Hindlimb muscle (tissue), 1 donor: ENCODE results near the gene ANO9. TPM values are rescaled to one million over a fixed set of nuclear protein-coding genes. Genes with fewer than 3 reads are reported as not detected.

Experiments used
- DNase-seq: peaks from one replicate; pipeline ENCODE4 v3.0.0-alpha.2; 2013
- polyA plus RNA-seq: library from polyadenylated mRNA; unstranded; fragments of 120-200 nt; gene quantifications from one replicate; pipeline ENCODE4 v1.2.1, GENCODE V29; 2013; ENCODE audit not compliant: insufficient read length

ANO9 gene
- polyA plus RNA-seq, 1 donor = 0.53 TPM

GRCh38 chr11:380491-380890 is 61.3 kb downstream of the ANO9 start:
- DNase-seq = no peak

GRCh38 chr11:380095-380480 is 61.7 kb downstream of the ANO9 start:
- DNase-seq = no peak

- DNase-seq = no peak
Measured at GRCh38 chr11:379205-380094, 62.4 kb downstream of the ANO9 start.

GRCh38 chr11:377883-378500 is 63.8 kb downstream of the ANO9 start:
- DNase-seq = no peak

- DNase-seq = no peak
Measured at GRCh38 chr11:377174-377865, 64.5 kb downstream of the ANO9 start.

GRCh38 chr11:376531-377173 is 65.2 kb downstream of the ANO9 start:
- no peak for DNase-seq

GRCh38 chr11:375065-376025 is 66.5 kb downstream of the ANO9 start:
- DNase-seq = no peak

GRCh38 chr11:373716-374551 is 67.9 kb downstream of the ANO9 start:
- no peak for DNase-seq

GRCh38 chr11:372809-373715 is 68.7 kb downstream of the ANO9 start:
- DNase-seq = no peak

GRCh38 chr11:371716-372590 is 69.9 kb downstream of the ANO9 start:
- no peak for DNase-seq

GRCh38 chr11:371051-371450 is 70.8 kb downstream of the ANO9 start:
- DNase-seq = no peak

GRCh38 chr11:370070-370941 is 71.5 kb downstream of the ANO9 start:
- no peak for DNase-seq

- peak; percentile 49 for DNase-seq
Measured at GRCh38 chr11:369336-370018, 72.3 kb downstream of the ANO9 start, which contains the start of gene B4GALNT4. Gene B4GALNT4, plus strand, starts transcription at chr11:369499. Its CDS starts 305 bp downstream, at chr11:369804.

GRCh38 chr11:368414-369335 is 73.1 kb downstream of the ANO9 start:
- DNase-seq = no peak

GRCh38 chr11:367956-368413 is 73.8 kb downstream of the ANO9 start:
- no peak for DNase-seq
